ENCODE data around the gene MARCHF3.

- TF ChIP-seq, protein P1, sequence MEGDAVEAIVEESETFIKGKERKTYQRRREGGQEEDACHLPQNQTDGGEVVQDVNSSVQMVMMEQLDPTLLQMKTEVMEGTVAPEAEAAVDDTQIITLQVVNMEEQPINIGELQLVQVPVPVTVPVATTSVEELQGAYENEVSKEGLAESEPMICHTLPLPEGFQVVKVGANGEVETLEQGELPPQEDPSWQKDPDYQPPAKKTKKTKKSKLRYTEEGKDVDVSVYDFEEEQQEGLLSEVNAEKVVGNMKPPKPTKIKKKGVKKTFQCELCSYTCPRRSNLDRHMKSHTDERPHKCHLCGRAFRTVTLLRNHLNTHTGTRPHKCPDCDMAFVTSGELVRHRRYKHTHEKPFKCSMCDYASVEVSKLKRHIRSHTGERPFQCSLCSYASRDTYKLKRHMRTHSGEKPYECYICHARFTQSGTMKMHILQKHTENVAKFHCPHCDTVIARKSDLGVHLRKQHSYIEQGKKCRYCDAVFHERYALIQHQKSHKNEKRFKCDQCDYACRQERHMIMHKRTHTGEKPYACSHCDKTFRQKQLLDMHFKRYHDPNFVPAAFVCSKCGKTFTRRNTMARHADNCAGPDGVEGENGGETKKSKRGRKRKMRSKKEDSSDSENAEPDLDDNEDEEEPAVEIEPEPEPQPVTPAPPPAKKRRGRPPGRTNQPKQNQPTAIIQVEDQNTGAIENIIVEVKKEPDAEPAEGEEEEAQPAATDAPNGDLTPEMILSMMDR (IDR thresholded peaks at IDR 0.05), result no peak
- no peak for TF ChIP-seq POLR2A (IDR thresholded peaks at IDR 0.05)
These were observed 21.9 kb downstream of the MARCHF3 start for GRCh38 chr5:127008300-127008975.
